ENCODE results near the gene MESP2.

DNA sequence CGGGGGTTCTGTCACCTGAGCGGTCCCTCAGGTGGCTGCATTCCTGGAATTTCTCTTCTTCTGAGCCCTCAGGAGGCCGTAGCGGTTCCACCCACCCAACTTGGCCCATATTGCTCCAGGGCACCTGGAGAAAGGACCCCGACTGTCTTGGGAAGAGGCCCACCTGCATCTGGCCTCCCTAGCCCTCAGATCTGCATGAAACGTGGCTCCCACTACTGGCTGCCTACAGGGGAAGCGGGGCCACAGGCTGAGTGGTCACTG is 48.4 kb downstream of the MESP2 start:
- TF ChIP-seq POLR2A (IDR thresholded peaks at IDR 0.05; ENCODE audit: insufficient read depth in 1 of 2, low read depth in 2 of 2, low read length in 2 of 2) (no peak), CTCF (CRISPR knock-in tag; IDR thresholded peaks at IDR 0.05) (peak; percentile 26; the same call in 1 of the 2 replicates), TCF7L2 (IDR thresholded peaks at IDR 0.05; ENCODE audit: low read depth, low read length) (no peak), ZNF557 (CRISPR knock-in tag; IDR thresholded peaks at IDR 0.05) (no peak), GABPA (IDR thresholded peaks at IDR 0.05; ENCODE audit: low read depth, low read length) (no peak), GABPA (CRISPR knock-in tag; IDR thresholded peaks at IDR 0.05; ENCODE audit: low read depth) (no peak), YEATS4 (CRISPR knock-in tag; IDR thresholded peaks at IDR 0.05; ENCODE audit: borderline replicate concordance) (no peak), NBN (conservative IDR thresholded peaks at IDR 0.05) (no peak)
- TF ChIP-seq, protein P1, sequence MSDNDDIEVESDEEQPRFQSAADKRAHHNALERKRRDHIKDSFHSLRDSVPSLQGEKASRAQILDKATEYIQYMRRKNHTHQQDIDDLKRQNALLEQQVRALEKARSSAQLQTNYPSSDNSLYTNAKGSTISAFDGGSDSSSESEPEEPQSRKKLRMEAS (IDR thresholded peaks at IDR 0.05) = no peak
- TF ChIP-seq, protein P2, sequence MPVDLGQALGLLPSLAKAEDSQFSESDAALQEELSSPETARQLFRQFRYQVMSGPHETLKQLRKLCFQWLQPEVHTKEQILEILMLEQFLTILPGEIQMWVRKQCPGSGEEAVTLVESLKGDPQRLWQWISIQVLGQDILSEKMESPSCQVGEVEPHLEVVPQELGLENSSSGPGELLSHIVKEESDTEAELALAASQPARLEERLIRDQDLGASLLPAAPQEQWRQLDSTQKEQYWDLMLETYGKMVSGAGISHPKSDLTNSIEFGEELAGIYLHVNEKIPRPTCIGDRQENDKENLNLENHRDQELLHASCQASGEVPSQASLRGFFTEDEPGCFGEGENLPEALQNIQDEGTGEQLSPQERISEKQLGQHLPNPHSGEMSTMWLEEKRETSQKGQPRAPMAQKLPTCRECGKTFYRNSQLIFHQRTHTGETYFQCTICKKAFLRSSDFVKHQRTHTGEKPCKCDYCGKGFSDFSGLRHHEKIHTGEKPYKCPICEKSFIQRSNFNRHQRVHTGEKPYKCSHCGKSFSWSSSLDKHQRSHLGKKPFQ (CRISPR knock-in tag; IDR thresholded peaks at IDR 0.05; ENCODE audit: insufficient replicate concordance) = no peak
